ENCODE measurements around the gene PDLIM3.

The PDLIM3 gene

GRCh38 chr4:185504098-185505047 lies 30.9 kb downstream of the PDLIM3 start:
- no peaks in the 10 kb centered on the region for H3K27me3 ChIP-seq (ENCODE audit: low read length)
- H3K4me3 ChIP-seq (ENCODE audit: insufficient read depth, low read length, poor library complexity, severe bottlenecking) = no peak overlapping the region
- TF ChIP-seq CTCF (IDR thresholded peaks at IDR 0.05; ENCODE audit: insufficient read depth, low read length, poor library complexity, severe bottlenecking) = no peak
- no peak for TF ChIP-seq EZH2phosphoT487 (conservative IDR thresholded peaks at IDR 0.05; ENCODE audit: low read length)
- no peak overlapping the region for H3K9ac ChIP-seq (ENCODE audit: low read length)
- H3F3A ChIP-seq (ENCODE audit: insufficient read depth) = peaks cover 5% of the 10 kb centered on the region; the same call in 1 of the 2 replicates
- H3K9me3 ChIP-seq (ENCODE audit: insufficient read depth, low read length) = no peaks in the 10 kb centered on the region
- 0 out of 2 replicates have a peak, but pooled peaks cover 3% of the 10 kb centered on the region for H3K36me3 ChIP-seq (ENCODE audit: low read length)
- no peaks in the 10 kb centered on the region for H4K20me1 ChIP-seq (ENCODE audit: low read depth, low read length)
- H3K27ac ChIP-seq (ENCODE audit: low read depth, low read length) = no peak overlapping the region
- H2AFZ ChIP-seq (ENCODE audit: low read depth, low read length, severe bottlenecking) = no peak overlapping the region
- H3K4me2 ChIP-seq (ENCODE audit: low read depth, low read length, poor library complexity, severe bottlenecking) = no peak overlapping the region
- H3K9me2 ChIP-seq (replicated peaks; ENCODE audit: insufficient read depth, low read length) = no peaks in the 10 kb centered on the region
- no peaks in the 10 kb centered on the region for H3K79me2 ChIP-seq (ENCODE audit: insufficient read depth, low read length)

- H4K20me1 ChIP-seq (ENCODE audit: low read depth, low read length) = no peaks in the 10 kb centered on the region
- H3K4me2 ChIP-seq (ENCODE audit: low read depth, low read length, poor library complexity, severe bottlenecking) = no peak overlapping the region
- H3K36me3 ChIP-seq (ENCODE audit: low read length) = 0 out of 2 replicates have a peak, but pooled peaks cover 3% of the 10 kb centered on the region
- no peak for TF ChIP-seq CTCF (IDR thresholded peaks at IDR 0.05; ENCODE audit: insufficient read depth, low read length, poor library complexity, severe bottlenecking)
- no peak for TF ChIP-seq EZH2phosphoT487 (conservative IDR thresholded peaks at IDR 0.05; ENCODE audit: low read length)
- no peak overlapping the region for H3K27ac ChIP-seq (ENCODE audit: low read depth, low read length)
- H2AFZ ChIP-seq (ENCODE audit: low read depth, low read length, severe bottlenecking) = no peak overlapping the region
- H3K27me3 ChIP-seq (ENCODE audit: low read length) = no peaks in the 10 kb centered on the region
- no peak overlapping the region for H3K4me3 ChIP-seq (ENCODE audit: insufficient read depth, low read length, poor library complexity, severe bottlenecking)
- no peak overlapping the region for H3K9ac ChIP-seq (ENCODE audit: low read length)
- H3K9me3 ChIP-seq (ENCODE audit: insufficient read depth, low read length) = no peaks in the 10 kb centered on the region
- H3F3A ChIP-seq (ENCODE audit: insufficient read depth) = peaks cover 12% of the 10 kb centered on the region
- no peaks in the 10 kb centered on the region for H3K79me2 ChIP-seq (ENCODE audit: insufficient read depth, low read length)
- no peaks in the 10 kb centered on the region for H3K9me2 ChIP-seq (replicated peaks; ENCODE audit: insufficient read depth, low read length)
Measured at GRCh38 chr4:185502386-185502785, 32.9 kb downstream of the PDLIM3 start.

- Histone ChIP-seq H4K20me1 (ENCODE audit: low read depth, low read length) (no peaks in the 10 kb centered on the region), H3K27me3 (ENCODE audit: low read length) (no peaks in the 10 kb centered on the region), H2AFZ (ENCODE audit: low read depth, low read length, severe bottlenecking) (no peak overlapping the region), H3K36me3 (ENCODE audit: low read length) (no peaks in the 10 kb centered on the region), H3K27ac (ENCODE audit: low read depth, low read length) (no peak overlapping the region), H3K9me3 (ENCODE audit: insufficient read depth, low read length) (no peaks in the 10 kb centered on the region), H3K79me2 (ENCODE audit: insufficient read depth, low read length) (no peaks in the 10 kb centered on the region; the same call in 1 of the 2 replicates), H3K9ac (ENCODE audit: low read length) (no peak overlapping the region), H3K9me2 (replicated peaks; ENCODE audit: insufficient read depth, low read length) (no peaks in the 10 kb centered on the region), H3K4me3 (ENCODE audit: insufficient read depth, low read length, poor library complexity, severe bottlenecking) (no peak overlapping the region), H3K4me2 (ENCODE audit: low read depth, low read length, poor library complexity, severe bottlenecking) (no peak overlapping the region), H3F3A (ENCODE audit: insufficient read depth) (peaks cover 7% of the 10 kb centered on the region; the same call in 1 of the 2 replicates)
- TF ChIP-seq CTCF (IDR thresholded peaks at IDR 0.05; ENCODE audit: insufficient read depth, low read length, poor library complexity, severe bottlenecking) (no peak), EZH2phosphoT487 (conservative IDR thresholded peaks at IDR 0.05; ENCODE audit: low read length) (no peak)
Measured at GRCh38 chr4:185500576-185500975, 34.7 kb downstream of the PDLIM3 start.
